Stimulated activated naive CD8-positive, alpha-beta T cell treated with anti-CD3 and anti-CD28 coated beads, Interleukin-15, amount 100 ng/mL, for 72 hours (primary cell): ENCODE measurements around the gene CENPP.

Experiments used
- ATAC-seq: fragments of 150-1000 bp; cut with Tn5 transposase; 2 replicates; pipeline ENCODE4 v1.10.0; 2021; ENCODE audit warnings: mild to moderate bottlenecking, moderate library complexity
- DNase-seq, 2 donors: peaks; one replicate each; pipeline ENCODE4 v3.0.0; 2021 to 2022
- H3K27ac Mint-ChIP-seq, 2 donors: one replicate each; pipeline ENCODE4 v1.8.0; 2022; ENCODE audit warnings: mild to moderate bottlenecking in 2 of 2, mixed read lengths in 2 of 2, moderate library complexity in 2 of 2
- H3K27me3 Mint-ChIP-seq: one replicate; pipeline ENCODE4 v1.8.0; 2022; ENCODE audit warnings: mixed read lengths
- H3K4me1 Mint-ChIP-seq: one replicate; pipeline ENCODE4 v1.8.0; 2022; ENCODE audit warnings: mild to moderate bottlenecking, mixed read lengths
- H3K4me3 Mint-ChIP-seq, 2 donors: one replicate each; pipeline ENCODE4 v1.8.0; 2022; ENCODE audit warnings: mild to moderate bottlenecking in 2 of 2, mixed read lengths in 2 of 2, moderate library complexity in 1 of 2
- H3K9me3 Mint-ChIP-seq, 2 donors: one replicate each; pipeline ENCODE4 v1.8.0; 2022; ENCODE audit warnings: mixed read lengths in 2 of 2

CENPP gene

DNA sequence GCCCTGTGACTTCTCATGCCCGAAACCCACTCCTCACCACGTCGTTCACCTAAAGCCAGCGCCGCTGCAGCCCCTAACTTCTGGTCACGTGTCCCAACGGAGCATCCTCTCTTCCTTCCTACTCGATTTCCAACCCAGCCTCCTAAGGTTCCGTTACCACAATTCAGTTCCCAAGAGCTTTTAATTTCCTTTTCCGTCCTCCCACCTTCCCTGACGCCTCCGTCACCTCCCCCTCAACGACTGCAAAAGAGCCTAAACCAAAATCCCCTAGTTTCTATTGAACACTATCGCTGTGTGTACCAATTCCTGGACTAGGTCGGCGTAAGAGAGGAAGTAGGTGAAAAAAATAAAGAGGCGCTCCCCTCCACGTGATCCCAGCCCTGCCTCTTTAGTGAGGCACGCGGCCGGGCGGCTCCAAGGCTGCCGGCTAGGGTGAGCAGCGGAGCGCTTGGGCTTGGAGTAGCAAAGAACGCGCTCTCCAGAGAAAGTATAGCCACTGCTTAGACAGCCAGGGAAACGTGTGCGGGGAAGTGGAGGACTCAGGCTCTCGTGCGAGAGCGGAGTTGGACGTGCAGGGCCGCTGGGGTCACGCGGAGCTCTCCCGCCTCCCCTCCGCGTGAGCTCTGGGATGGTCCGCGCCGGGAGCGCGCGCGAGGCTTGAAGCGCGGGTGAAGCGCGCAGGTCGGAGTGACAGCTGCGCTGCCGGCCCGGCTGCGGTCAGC, at the start of gene CENPP, which contains the start of gene NOL8:
Gene CENPP (plus strand): TSS at position 685 of the 722 bp plus-strand sequence.
Gene NOL8 (minus strand): TSS at position 82 of the 722 bp plus-strand sequence. CDS start 1,189 bp downstream, outside the sequence.
- peaks cover 37% of the 10 kb centered on the region for H3K4me1 Mint-ChIP-seq
- H3K27ac Mint-ChIP-seq: peak within 1 kb of the TSS; percentile 98 to 100
- H3K4me3 Mint-ChIP-seq: peak within 1 kb of the TSS; percentile 95 to 97
- H3K9me3 Mint-ChIP-seq: no peaks in the 10 kb centered on the region
- peak; percentile 86 to 89 for DNase-seq
- peak; percentile 97 for ATAC-seq
- H3K27me3 Mint-ChIP-seq: no peaks in the 10 kb centered on the region

DNA sequence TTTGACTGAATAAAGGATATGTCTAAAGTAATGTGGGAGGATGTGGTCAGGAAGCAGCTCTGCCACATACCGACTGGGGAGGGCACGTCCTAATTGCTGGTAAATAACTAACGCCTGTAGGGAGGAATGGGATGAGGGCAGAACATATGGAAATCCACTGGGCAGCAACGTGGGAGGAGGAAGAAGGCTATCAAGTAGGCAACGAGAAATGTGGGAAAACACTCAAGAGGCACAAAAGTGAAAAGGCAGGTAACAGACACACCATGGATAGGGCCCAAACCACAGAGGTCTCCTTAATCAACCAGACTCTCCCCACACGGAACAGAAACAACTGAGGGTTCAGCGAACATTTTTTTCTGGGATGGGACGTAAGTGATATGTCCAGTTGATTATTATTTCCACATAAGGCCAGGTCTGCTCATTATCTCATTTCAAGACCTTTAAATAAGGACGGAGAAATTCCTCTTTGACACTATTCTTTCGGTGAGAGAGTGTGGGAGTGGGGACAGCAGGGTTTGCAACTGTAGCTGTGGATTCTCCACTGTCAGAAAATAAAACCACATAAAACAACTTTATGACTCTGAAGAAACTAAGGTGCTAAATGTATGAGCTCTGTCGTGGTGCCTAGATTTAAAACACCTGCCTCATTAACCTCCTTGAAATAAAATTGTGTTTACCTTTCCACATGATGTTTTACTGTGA, 49.3 kb upstream of the CENPP start:
- DNase-seq: no peak
- no peaks in the 10 kb centered on the region for H3K27me3 Mint-ChIP-seq
- ATAC-seq: peak; percentile 78
- H3K27ac Mint-ChIP-seq: peak overlapping the region; percentile 12 to 81
- H3K4me3 Mint-ChIP-seq: peak overlapping the region in 1 of 2 donors; percentile 43
- H3K9me3 Mint-ChIP-seq: no peaks in the 10 kb centered on the region
- peaks cover 29% of the 10 kb centered on the region for H3K4me1 Mint-ChIP-seq

DNA sequence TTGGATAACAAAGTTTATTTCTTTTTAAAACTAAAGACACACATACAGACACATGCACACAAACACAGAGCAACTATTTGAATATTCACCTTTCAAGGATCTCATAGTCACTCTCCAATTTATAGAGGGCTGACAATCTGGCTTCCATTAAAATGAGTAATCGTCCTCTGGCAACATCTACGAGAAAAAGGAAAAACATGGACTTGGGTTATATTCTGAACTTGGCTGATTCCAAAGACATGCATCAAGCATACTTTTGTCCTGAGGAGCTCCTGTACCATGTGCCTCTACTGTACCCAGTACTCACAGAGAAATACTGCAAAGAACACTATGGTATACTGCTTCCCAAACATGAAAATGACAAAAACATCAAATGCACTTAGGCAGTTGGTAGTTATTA, 47.6 kb upstream of the CENPP start:
- H3K4me3 Mint-ChIP-seq: no peak overlapping the region
- no peaks in the 10 kb centered on the region for H3K27me3 Mint-ChIP-seq
- DNase-seq (no peak), ATAC-seq (no peak)
- H3K27ac Mint-ChIP-seq: no peak overlapping the region
- H3K4me1 Mint-ChIP-seq: peaks cover 29% of the 10 kb centered on the region
- H3K9me3 Mint-ChIP-seq: no peaks in the 10 kb centered on the region

DNA sequence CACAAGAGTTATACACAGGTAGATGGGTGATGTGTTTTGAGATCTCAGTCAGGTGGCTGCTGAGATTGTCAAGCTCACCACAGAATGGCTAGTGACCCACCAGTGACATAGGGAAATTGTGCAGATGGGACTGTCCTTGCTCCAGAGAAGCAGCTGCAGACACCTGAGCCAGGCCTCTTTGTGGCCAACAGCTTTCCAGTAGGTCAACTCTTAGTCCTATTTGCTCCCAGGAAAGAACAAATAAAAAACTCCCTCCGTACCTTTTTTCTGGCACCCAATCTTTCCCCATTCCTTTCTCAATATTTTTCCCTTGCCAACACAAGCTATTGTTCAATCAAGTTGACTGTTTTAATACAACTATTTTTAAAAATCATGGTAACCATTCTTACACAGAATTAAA, 46.5 kb upstream of the CENPP start:
- peaks cover 29% of the 10 kb centered on the region for H3K4me1 Mint-ChIP-seq
- H3K9me3 Mint-ChIP-seq: no peaks in the 10 kb centered on the region
- ATAC-seq: no peak
- H3K27me3 Mint-ChIP-seq: no peaks in the 10 kb centered on the region
- H3K27ac Mint-ChIP-seq: no peak overlapping the region
- no peak overlapping the region for H3K4me3 Mint-ChIP-seq
- no peak for DNase-seq

DNA sequence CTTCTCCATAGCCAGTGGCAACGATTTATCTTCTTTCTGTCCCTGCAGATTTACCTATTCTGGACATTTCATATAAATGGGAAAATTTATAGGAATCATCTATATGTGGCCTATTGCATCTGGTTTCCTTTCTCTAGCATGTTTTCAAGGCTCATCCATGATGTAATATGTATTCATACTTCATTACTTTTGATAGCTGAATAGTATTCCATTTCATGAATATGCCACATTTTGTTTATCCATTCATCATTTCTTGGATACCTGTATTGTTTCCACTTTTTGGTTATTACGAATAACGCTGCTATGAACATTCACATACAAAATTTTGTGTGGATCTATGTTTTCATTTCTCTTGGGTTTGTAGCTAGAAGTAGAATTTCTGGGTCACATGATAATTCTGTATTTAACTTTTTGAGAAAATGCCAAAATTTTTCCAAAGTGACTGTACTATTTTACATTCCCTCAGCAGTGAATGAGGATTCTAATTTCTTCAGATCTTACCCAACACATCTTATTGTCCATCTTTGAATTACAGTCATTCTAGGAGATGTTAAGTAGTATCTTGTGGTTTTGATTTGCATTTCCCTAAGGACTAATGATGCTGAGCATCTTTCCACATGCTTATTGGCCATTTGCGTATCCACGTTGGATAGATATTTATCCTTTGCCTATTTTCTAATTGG, 35.9 kb upstream of the CENPP start:
- Mint-ChIP-seq H3K4me1 (peaks cover 67% of the 10 kb centered on the region), H3K27me3 (no peaks in the 10 kb centered on the region), H3K27ac (peak overlapping the region in 1 of 2 donors; percentile 19), H3K4me3 (no peak overlapping the region), H3K9me3 (no peaks in the 10 kb centered on the region)
- no peak for ATAC-seq
- DNase-seq: no peak

DNA sequence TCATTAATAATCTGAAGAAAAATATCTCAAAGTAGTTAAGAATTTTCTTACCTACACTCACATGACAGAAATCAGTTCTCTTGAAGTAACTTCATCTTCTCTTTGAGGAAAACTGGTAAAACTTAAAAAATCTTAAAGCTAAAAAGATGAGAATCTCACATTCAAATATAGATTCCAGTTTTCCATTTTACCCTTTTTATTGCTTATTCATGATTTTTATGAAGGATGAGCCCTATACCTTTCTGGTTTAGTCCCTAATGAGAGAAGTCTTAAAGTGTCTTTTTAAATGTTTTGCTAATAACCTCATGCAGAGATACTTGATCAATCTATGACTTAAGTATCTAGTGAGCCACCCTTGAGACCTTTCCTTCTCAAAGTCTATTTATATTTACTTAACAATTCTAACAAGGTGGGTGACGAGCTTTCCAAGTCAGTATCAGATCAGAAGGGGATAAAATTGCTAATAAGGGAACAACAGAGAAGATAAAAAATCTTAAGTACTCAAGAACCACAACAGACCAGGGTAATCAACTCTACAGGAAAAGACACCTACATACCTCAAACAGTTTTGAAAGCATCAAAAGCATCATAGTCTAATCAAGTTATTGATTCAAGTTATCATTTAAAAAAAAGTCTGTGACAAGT, 34.8 kb upstream of the CENPP start:
- DNase-seq: no peak
- H3K27ac Mint-ChIP-seq: peak overlapping the region; percentile 3 to 73
- H3K4me1 Mint-ChIP-seq: peaks cover 78% of the 10 kb centered on the region
- no peaks in the 10 kb centered on the region for H3K9me3 Mint-ChIP-seq
- ATAC-seq: no peak
- H3K4me3 Mint-ChIP-seq: peak overlapping the region; percentile 98 to 99
- no peaks in the 10 kb centered on the region for H3K27me3 Mint-ChIP-seq

DNA sequence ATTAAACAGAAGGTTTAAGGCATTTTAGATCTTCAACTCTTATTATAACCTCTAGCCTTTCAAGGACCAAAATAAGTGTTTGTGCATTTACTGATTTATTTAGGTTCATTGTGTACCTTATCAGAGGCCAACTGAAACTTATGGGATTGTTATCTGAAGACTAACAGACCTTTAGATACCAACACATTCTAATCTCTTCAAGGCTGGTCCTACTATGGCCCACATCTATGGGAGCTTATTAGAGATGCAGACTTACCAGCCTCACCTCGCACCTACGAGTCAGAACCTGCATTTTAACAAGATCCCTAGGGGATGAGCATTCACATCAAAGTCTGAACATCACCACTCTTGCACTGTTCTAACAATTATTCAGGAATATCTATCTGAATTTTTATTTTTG, 34.2 kb upstream of the CENPP start:
- no peaks in the 10 kb centered on the region for H3K27me3 Mint-ChIP-seq
- ATAC-seq (no peak), DNase-seq (no peak)
- peak overlapping the region; percentile 46 to 100 for H3K27ac Mint-ChIP-seq
- H3K4me3 Mint-ChIP-seq: peak overlapping the region; percentile 98 to 99
- H3K4me1 Mint-ChIP-seq: peaks cover 82% of the 10 kb centered on the region
- H3K9me3 Mint-ChIP-seq: no peaks in the 10 kb centered on the region

DNA sequence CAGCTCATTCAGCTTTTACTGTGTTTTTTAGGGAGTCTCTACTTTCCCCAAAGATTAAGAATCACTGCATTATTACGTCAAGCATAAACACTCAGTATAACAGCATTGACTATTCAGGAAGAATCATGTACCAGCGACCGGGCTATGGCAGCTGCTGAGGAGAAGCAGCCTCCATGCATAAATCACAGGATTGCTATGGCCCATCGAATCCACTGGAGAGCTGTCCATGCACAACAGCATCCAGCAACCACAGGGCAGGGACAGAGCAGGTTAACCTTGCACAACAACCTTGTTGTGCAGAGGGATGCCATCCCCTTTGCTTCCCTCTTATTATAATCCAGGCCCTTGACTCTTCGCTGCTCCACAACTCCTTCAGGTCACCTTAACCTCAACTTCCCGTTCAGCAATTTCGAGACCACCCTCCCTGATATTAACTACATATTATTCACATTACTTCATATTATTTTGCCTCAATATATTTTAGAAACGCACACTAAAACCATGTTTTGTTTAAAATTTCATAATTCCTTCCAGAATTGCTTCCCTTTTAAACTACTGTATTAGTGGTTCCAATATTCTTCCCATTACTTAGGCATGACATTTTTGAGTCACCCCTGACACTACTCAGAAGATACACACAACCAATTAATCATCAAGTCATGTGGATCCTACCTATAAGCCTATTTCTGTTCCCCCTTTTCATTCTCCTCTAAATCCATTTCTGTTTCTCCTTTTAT, 33.2 kb upstream of the CENPP start:
- peaks cover 83% of the 10 kb centered on the region for H3K4me1 Mint-ChIP-seq
- peak overlapping the region; percentile 98 to 99 for H3K4me3 Mint-ChIP-seq
- H3K9me3 Mint-ChIP-seq: no peaks in the 10 kb centered on the region
- ATAC-seq: no peak
- H3K27me3 Mint-ChIP-seq: no peaks in the 10 kb centered on the region
- peak overlapping the region; percentile 100 for H3K27ac Mint-ChIP-seq
- no peak for DNase-seq

DNA sequence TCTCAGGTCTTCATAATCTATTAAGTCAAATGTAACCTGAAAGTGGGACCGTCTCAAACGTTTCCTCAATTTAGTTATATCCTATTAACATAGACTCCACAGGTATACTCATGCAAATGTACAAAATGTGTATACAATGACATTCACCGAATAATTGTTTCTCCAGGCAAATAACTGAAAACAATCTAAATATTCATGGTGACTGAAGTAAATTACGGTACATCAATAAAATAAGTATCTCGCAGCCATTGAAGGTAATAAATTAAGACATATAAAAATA, 32.7 kb upstream of the CENPP start:
- H3K27ac Mint-ChIP-seq: peak overlapping the region; percentile 100
- no peaks in the 10 kb centered on the region for H3K27me3 Mint-ChIP-seq
- H3K4me3 Mint-ChIP-seq: peak overlapping the region; percentile 98 to 99
- ATAC-seq (no peak), DNase-seq (no peak)
- H3K4me1 Mint-ChIP-seq: peaks cover 83% of the 10 kb centered on the region
- no peaks in the 10 kb centered on the region for H3K9me3 Mint-ChIP-seq

DNA sequence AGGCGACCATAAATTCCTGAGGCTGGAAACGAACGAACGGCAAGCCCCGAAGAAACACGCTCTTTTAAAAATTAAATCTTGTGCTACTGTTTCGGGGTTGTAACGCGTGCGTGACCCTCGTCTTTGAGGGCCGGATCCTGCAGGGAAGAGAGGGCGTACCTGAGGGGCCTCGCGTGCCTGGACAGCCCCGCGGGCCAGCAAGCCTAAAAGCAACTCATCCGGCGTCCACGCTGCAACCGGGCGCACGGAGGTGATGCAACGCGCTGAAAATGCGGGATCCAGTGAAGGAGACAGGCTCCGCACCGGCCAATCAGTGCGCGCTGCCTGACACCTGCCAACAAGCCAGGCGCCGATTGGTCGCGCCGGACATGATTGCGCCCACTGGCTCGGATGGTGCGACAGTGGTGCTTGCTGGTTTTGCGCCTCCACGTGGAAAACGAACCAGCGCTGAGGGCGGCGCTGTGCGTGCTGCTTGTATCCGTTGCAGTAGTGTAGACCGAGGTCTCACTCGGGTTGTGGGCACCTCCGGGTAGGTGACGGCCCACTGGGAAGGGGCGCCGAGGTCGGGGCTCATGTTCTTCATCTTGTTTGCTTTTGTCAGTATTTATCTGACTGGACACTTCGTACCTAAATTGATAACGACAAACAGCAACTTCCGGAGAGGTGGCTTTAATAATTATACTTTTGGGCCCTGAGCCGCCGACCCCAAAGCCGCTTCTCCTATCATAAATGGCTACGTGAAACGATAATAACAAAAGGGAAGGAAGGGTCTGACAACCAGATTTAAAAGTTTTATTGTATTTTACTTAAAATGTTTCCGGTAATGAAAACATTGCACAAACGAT, 32.1 kb upstream of the CENPP start, which contains the start of gene IARS1:
Gene IARS1 (minus strand): TSS at position 246 of the 845 bp plus-strand sequence. CDS start 4,278 bp downstream, outside the sequence.
- Mint-ChIP-seq H3K27me3 (no peaks in the 10 kb centered on the region), H3K9me3 (no peaks in the 10 kb centered on the region), H3K4me1 (peaks cover 77% of the 10 kb centered on the region), H3K27ac (peak within 1 kb of the TSS; percentile 100), H3K4me3 (peak within 1 kb of the TSS; percentile 98 to 99)
- peak; percentile 97 for ATAC-seq
- peak; percentile 100 for DNase-seq

DNA sequence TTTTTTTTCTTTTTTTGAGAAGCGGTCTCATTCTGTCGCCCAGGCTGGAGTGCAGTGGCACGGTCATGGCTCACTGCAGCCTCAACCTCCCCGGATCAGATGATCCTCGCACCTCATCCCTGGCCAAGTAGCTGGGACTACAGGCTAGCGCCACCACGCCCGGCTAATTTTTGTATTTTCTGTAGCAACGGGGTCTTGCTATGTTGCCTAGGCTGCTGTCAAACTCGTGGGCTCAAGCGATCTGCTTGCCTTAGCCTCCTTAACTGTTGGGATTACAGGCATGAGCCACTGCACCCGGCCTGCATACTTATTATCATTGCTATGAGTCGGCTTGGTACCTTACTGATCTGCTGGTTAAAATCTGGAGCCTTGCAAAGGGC, 31.5 kb upstream of the CENPP start:
- DNase-seq: peak; percentile 27 to 28
- ATAC-seq: no peak
- Mint-ChIP-seq H3K27me3 (no peaks in the 10 kb centered on the region), H3K9me3 (no peaks in the 10 kb centered on the region), H3K4me1 (peaks cover 79% of the 10 kb centered on the region), H3K4me3 (peak overlapping the region; percentile 98 to 99), H3K27ac (peak overlapping the region; percentile 100)

DNA sequence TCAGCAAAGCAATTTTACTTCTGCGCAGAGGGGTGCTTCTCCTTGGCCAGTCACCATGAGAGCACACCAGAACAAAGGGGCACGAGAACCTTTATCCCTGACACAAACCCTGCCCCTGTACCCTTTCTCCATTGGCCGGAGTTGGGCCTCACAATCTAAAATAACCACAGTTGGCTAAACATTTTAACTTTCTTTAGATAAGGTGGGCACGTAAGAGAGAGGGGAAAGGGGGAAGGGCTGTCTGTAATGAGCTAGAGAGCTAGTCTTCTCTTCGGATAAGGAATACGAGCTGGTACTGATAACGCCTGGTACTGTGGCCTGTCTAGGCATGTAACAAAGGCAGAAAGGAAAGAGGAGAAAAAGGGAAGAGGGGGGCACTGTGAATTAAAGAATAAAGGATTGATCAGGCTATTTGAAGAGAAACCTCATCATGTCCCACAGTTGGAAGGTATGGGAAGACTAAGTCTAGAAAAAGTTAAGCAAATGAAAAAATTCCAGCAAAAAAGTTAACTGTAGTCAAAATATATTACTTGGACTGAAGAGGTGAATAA, 30.4 kb upstream of the CENPP start:
- Mint-ChIP-seq H3K4me1 (peaks cover 71% of the 10 kb centered on the region), H3K27me3 (no peaks in the 10 kb centered on the region), H3K9me3 (no peaks in the 10 kb centered on the region), H3K27ac (peak overlapping the region in 1 of 2 donors; percentile 44), H3K4me3 (peak overlapping the region; percentile 1 to 23)
- no peak for DNase-seq
- ATAC-seq: no peak

DNA sequence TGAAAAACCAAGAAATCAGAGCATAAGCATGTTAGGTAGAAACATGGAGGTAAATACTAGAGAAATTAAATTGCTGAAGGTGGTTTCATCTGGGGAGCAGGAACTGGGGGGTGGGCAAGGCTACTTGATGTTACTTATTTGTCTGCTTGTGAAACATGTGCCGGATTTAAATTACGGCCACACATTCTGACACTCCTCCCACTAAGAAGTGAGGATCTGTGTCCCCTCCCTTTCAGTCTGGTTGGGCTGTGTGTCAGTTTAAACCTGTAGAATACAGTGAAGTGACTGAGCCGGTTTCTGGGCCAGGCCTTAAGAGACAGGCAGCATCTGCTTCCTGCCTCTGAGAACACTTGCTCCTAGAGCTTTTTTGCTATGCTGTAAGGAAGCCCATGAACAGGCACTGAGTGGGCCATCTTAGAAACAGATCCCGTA, 29.9 kb upstream of the CENPP start:
- Mint-ChIP-seq H3K27me3 (no peaks in the 10 kb centered on the region), H3K27ac (peak overlapping the region in 1 of 2 donors; percentile 44), H3K4me1 (peaks cover 66% of the 10 kb centered on the region), H3K9me3 (no peaks in the 10 kb centered on the region), H3K4me3 (no peak overlapping the region)
- ATAC-seq: no peak
- no peak for DNase-seq

DNA sequence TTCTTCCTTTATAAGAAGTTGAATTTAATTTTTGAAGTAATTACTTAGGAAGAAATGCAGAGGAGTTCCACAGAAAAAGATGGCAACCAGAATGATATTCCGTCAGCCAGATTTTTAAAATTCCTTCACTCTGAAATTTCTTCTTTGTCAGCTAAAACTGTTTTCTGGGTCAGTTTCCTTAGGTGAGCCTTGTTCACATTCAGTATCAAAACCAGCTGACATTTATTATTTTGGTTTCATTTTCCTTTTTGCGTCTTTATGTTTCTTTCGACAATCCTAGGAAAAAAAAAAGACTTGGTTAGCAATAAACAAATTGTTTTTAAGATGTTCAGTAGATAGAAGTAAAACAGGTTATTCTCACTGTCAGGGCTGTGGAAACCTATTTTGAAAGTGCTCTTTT, 28.1 kb upstream of the CENPP start:
- Mint-ChIP-seq H3K4me3 (peak overlapping the region in 1 of 2 donors; percentile 32), H3K27ac (peak overlapping the region; percentile 67 to 80), H3K9me3 (no peaks in the 10 kb centered on the region), H3K4me1 (peaks cover 48% of the 10 kb centered on the region), H3K27me3 (no peaks in the 10 kb centered on the region)
- ATAC-seq: no peak
- no peak for DNase-seq
